Measurements from ENCODE around the gene CLCNKB.
"Not testable (repeated sequence)": the region's sequence is repeated elsewhere in the genome, so short reads cannot be mapped to it uniquely, and the experiment has no call there.

Gene CLCNKB

DNA sequence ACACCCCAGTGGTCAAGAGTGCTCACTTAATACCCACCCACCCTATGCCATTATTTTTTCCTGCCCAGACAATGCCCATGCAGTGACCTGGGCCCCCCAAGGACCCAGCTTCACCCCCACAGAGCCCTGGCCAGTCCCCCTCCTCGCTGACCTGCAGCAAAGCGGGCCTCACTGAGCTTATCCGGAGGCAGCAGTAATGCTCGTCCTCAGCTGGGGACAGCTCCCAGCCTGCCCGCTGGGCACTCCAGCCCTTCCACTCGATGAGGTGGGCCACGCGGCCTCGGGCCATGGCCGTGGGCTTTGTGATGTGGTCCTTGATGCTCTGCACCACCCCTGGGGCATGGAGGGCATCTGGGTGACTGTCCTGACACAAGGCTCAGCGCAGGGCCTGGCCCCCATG lies 7.1 kb upstream of the CLCNKB start:
- DNase-seq = not testable (repeated sequence)

DNA sequence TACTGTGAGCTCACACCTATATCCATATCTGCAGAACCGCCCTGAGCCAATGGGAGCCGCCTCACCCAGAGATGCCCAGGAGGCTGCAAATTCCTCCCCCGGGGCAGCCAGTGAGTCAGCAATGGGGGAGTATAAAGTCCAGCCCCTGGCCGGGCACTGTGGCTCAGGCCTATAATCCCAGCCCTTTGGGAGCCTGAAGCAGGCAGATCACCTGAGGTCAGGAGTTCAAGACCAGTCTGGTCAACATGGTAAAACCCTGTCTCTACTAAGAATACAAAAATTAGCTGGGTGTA lies 5.0 kb upstream of the CLCNKB start:
- DNase-seq = no peak

DNA sequence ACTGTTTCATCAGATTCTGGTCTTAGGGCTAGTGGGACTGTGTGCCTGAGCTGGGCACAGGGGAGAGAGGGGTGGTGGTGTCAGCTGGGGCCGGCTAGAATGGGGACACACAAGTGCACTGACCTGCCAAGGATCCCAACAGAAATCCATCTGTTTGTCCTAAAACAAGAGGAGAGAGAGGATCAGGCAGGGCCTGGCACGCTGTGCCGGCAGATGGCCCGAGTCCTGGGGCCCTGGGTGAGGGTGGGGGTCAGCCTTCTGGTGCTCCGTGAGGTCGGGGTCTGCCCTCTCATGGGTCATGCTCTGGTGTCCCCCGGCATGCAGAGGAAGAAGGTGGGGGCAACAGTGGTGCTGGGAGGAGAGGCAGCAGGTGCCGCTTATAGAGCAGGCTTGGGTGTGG lies 3.7 kb upstream of the CLCNKB start:
- DNase-seq = not testable (repeated sequence)

DNA sequence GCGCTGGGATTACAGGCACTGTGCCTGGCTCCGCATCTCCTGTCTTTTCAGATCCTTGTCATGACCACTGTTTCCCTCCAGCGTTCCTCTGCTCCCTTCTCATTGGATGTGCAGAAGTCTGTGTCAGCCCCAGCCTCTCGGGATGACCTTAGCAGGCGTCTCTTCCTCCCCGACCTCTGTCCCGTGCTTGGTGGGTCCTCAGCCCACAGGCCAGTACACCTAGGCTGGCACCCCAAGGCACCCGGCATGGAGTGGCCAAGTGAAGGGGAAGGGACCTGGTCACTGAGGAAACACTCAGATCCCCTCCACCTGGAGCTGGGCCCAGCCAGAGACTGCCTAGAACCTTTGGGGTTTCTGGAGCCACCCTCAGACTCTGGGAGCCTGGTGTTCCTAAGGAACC lies 2.4 kb upstream of the CLCNKB start:
- DNase-seq = no peak

DNA sequence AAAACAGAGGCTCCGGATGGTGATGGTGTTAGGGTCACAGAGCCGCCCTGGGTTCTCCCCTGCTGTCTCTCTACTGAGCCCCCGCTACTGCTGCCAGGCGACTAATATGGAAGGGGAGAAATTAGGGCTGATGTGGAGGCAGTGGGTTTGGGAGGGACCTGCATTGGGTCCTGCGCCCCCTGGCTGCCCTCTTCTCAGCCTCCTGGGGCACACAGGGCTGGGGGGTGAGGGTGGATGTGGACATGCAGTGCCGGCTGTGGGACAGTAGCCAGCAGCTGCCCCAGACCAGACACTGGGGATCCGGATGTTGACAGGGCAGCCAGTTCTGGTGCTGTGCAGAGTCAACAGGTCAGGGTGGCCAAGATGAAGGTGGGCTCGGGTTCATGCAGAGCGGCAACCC lies 1.5 kb upstream of the CLCNKB start:
- no peak for DNase-seq

DNA sequence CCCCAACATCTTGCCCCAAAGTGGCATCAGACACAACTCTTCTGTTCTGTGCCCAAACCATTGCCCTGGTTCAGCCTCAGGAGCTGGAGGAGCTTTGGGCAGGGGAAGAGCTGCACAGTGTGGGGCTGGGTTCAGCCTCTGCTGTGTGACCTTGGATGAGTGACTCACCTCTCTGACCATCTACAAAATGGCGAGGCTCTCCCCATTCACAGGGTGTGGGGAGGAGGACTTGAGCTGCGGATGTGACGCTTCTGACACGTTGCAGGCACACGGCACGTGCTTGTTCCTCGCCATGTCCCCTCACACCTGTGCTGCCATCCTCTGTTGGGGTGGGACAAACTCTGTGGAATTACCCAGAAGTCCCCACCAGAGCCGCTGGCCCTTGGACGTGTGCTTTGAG lies 928 bp upstream of the CLCNKB start:
- not testable (repeated sequence) for DNase-seq

DNA sequence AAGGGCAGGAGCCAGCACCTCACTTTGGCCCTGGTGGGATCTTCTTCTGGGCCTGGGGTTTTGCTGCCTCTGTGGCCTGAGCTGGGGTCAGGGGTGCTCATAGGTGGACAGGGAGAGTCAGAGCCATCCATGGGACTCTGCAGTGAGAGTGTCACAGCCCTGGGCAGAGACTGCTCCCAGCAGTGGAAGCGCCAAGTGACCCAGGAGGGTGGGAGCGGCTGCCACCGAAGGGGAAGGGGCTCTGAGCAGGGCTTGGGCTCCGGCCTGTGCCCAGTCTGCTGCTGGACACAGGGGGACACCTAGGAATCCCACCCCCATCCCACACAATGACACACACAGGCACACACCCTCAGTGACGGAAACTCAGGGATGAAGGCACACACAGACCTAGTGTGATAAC lies 368 bp downstream of the CLCNKB start:
- DNase-seq = no peak

DNA sequence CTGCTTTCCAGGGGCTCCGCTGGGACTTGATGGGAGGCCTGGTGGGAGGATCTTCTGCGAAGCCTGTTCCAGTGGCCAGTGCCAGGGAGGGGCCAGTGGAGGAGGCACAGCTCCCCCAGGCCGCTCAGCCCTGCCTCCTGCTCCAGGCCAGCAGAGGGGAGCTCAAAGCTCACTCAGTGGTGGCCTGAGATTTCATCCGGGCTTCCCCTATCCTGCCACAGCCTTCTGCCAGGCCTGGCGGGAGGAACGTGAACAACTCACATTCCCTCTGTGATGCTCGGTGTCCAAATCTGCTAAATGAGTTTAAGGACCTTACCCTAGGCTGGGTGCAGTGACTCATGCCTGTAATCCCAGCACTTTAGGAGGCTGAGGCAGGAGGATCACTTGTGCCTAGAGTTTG lies 3.3 kb downstream of the CLCNKB start:
- no peak for DNase-seq

DNA sequence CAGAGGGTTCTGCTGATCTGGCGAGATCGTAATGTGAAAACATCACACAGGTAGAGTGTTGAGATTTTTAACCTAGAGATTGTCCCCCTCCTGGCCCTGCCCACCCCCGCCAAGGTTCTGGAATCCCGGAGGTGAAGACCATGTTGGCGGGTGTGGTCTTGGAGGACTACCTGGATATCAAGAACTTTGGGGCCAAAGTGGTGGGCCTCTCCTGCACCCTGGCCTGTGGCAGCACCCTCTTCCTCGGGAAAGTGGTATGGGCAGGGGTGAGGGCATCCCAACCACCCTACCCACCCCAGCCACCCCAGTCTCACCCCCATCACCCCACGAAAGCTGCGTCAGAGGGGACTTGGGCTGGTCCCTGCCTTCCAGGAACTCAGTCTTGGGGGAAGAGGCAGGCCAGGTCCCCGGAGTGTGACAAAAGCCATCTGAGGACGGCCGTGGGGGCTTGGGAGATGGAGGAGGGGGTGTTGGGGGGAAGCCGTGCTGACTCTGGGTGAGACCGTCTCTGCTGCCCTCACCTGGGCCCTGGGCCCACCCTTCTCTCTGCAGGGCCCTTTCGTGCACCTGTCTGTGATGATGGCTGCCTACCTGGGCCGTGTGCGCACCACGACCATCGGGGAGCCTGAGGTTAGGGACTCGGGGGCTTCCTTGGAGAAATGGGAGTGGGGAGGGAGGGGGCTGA lies 4.4 kb downstream of the CLCNKB start:
- no peak for DNase-seq

DNA sequence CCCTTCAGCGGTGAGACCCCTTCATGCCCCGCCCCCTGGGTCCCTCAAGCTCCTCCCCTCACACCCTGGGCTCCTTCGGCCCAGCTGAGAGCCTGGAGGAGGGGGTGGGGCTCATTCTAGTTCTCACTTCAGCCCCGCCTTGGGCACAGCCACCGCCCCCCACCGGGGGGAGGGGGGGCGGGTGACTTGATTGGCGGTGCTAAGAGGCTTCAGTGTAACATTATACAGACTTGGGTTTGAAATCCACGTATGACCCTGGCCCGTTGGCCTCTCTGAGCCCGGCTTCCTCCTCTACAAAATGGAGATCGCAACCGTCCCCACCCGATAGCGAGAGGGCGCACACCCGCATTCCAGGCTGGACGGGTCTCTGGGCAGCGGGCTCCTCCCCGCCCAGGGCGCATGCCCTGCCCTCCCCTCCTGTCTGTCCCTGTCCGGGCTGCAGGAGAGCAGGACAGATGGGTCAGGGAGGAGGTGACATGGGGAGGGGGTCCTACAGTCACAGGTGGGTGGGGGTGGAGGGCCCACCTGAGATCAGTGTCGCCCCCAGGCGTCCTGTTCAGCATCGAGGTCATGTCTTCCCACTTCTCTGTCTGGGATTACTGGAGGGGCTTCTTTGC lies 5.1 kb downstream of the CLCNKB start:
- DNase-seq = no peak

DNA sequence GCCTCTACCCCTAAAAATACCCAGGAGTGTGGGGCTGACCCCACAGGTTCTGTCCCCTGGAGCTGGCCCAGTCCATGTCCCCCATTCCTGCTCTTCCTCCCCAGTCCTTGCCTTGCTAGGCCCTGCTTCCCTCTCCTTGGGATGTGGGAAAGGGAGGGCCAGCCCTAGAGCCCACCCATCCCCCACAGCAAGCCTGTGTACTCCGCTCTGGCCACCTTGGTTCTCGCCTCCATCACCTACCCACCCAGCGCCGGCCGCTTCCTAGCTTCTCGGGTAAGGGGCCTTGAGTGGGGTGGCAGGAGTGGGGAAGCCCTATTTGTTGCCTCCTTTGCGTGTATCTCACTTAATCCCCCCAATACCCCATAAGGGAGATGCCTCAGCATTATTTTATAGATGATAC lies 6.7 kb downstream of the CLCNKB start:
- no peak for DNase-seq

DNA sequence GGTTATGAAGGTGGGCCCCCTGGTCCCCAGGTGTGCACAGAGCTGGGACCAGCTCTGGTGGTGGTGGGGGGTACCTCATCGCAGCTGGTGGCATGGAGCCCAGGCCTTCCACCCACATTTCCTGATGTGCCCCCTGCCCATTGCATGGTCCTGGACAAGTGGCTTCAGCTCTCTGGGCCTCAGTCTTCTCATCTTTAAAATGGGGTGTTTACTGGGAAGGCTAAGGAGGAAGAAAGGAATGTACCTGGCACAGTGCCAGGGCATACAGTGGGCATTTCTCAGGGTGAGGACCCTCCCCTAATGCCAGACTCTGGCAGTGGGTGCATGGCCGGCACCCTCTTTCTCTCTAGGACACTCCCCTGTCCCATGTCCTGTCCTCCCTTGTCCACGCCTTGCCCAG lies 7.5 kb downstream of the CLCNKB start:
- DNase-seq = no peak

DNA sequence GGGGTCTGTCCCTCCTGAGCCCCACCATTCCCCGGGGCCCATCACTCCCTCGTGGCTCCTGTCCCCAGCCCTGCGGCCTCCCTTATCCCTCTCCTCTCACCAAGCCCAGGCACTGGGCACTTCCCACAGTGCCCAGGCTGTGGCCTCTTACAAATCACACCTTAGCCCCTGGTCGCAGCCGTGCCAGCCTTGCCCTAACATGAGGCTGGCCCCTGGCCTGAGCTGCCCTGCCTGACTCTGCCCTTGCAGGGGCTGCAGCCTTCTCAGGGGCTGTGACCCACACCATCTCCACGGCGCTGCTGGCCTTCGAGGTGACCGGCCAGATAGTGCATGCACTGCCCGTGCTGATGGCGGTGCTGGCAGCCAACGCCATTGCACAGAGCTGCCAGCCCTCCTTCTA lies 8.4 kb downstream of the CLCNKB start:
- not testable (repeated sequence) for DNase-seq

DNA sequence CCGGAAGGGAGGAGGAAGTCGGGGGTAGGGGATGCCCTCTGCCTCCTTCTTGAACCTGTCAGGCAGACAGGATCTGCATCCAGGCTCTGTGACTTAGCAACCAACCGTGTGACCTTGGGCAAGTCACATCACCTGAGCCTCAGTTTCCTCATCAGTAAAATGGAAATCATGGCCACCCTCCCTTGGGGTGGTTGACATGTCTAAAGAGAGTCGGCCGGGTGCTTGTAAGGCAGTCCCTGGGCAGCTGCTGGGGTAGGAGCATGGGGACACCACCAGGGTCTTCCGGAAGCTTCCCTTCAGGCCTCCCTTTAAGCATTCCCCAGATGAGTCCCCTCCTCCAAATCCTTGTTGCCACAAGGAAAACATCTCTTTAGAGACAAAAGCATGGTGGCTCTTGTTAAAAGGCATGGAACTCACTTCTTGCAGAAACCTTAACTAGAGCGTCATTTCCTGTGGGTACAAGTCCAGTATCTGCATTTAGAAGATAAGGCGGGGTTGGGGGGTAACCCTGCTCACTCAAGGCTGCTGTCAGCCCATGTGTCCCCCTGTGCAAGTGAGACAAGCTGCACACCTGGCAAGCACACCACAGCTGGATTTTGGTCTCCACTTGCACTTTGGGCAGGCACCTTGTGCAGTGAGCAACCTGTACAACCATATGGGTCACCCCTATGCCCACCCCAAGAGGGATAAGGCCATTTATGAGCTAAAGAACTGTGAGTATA lies 10.4 kb downstream of the CLCNKB start:
- DNase-seq = no peak

DNA sequence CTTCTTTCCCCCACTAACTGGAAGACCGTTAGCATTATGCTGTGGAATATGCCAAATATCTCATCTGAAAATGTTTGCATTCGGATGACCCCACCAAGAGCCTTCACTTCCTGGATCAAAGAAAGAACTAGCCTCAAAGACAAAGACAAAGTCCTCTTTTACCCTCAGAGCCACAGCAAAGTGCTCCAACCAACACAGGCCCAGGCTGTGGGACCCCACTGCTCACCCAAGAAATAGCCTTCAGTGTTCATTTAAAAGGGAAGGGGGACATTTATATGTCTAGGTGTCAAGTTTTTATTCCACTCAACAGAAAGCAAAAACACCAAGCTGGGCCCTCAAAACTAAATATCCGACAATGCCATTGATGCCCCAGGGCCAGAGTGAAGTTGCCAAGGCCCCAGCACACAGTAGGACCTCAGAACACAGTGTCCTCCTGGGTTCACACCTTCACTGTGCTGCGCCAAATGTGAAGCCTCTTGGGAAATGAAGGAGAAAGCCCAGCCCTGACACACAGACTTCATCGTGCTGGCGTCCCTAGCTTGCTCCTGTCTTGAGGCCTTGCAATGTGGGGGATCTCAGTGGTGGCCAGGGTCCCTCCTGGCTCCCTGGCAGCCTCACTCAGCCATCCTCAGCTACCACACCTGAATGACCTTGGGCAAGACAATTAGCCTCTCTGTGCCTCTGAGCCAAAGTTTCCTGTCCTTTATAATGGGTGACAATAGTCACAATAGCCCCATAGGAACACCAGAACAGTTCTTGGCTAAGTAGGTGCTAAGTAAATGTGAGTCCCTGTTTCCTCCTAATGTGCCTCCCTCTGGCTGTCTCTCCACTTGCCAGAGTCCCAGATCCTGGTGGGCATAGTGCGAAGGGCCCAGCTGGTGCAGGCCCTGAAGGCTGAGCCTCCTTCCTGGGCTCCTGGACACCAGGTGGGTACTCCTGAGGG lies 11.3 kb downstream of the CLCNKB start:
- no peak for DNase-seq

DNA sequence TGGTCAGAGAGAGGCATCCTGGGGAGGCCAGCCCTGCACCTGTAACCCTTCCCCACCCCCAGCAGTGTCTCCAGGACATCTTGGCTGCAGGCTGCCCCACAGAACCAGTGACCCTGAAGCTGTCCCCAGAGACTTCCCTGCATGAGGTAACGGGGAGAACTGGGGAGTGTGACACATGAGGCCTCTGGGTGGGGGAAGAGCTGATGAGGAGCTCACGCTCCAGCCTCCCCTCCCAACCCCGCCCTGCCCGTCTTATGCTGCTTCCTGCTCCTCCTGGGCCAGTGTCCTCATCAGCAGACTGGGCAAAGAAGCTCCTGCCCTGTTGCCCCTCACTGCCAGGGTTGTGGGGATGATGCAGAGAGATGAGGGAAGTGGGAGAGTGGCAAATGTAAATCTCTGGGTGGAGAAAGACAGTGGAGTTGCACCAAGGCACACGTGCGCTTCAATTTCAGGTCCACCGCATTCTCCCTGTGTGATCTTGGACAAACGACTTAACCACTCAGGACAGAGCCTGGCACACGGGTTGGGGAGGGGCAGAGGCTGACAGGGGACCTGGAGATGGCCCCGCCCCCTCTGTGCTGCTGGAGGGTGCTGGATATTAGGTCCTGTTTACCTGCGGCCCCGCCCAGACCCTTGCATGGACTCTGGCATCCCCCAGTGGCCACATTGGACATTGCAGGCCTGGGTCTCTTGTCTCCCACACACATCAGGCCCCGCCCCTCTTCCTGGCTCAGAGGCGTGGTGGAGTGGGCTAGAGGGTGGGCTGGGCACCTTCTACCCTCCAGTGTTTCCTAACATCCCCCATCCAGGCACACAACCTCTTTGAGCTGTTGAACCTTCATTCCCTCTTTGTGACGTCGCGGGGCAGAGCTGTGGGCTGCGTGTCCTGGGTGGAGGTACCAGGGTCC lies 12.3 kb downstream of the CLCNKB start:
- DNase-seq = peak; percentile 45 to 81 (median 58)

DNA sequence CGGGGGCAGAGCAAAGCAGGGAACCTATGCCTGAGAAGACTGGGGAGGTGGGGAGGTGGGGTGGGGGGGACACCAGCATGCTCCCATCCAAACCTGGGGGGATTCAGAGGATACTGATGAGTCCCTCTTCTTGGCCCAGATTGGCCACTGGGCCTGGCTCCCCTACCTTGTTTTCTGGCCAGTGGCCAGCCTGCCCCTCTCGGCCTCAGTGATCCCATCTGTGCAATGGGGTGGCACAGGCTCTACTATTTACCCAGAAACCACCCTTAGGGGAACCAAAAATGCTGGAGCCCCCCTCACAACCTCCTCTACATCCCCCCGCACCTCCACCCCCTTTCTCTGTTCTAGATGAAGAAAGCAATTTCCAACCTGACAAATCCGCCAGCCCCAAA lies 12.9 kb downstream of the CLCNKB start:
- DNase-seq = not testable (repeated sequence)

DNA sequence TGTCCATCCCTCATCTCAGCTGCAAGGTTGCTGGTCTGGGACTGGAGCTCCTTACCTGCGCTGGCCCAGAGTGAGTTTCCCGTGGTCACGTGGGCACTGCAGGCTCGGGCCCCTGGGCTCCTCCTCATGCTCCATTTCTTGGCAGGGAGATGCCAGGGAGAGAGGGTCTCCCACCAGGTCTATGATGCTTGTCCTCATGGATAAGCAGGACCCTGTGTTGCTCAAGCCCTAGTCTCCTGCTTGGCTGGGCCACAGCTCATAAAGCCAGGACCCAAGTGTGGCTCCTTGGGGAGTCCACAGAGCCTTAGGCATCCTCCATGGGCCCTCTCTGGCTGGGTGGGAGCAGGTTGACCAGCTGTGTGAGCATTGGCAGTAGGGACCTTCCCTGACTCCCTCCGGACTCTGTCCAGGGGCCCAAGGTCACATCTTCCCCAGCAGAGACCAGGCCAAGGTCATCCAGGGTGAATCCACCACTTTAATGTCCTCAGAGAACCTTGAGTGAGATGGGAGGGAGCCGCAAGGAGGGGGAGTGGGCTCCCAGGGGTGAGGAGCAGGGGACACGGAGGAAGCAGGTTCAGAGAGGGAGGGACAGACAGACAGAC lies 13.8 kb downstream of the CLCNKB start:
- not testable (repeated sequence) for DNase-seq

DNA sequence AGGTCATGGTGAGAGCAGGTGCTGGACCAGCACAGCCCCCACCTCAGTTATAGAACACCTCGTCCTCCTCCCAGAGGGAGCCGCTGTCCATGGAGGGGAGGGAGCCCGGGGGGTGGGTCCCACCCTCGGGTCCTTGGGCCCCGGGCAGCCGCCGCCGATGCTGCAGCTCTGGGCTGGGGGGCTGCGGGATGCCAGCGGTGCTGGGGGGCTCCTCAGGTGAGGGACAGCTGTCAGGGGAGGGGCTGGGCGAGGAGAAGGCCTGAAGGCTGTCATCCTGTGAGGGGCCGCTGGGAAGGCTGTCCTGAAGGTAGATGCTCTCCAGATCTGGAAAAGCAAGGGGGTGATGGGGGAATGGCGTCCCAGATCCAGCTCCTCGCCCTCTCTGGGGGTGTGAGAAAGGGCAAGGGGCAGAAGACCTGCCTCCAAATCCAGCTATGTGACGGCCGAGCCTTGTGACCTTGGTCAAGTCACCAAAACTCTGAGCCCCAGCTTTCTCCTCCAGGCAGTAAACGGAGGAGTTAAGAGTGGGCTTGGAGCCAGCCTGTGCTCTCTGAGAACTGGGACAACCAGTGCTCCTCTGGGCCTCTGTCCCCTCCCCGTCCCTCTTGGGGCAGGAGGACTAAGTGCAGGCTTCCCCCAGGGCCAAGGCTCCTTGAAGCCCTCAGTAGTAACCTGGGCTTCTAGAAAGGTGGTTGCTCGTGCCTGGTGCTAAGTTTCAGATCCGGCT lies 15.0 kb downstream of the CLCNKB start:
- not testable (repeated sequence) for DNase-seq

DNA sequence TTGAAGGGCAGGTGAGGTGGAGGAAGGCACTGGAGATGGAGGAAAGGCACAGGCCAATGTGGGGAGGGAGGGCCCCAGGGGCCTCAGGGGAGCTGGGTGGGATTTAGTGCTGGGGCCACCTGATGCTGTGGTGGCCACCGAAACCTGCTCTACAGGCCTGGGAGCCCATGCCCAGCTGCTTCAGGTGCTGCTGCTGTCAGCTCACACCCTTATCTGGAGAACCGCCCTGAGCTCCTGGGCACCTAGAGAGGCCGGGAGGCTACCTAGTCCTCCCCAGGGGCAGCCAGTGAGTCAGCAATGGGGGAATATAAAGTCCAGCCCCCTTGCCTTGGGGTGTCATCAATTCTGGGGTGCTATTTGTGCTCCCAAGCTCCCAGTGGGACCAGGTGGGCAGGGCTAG lies 17.7 kb downstream of the CLCNKB start:
- DNase-seq = no peak
